ENCODE results near the gene FAM9A. TPM values are rescaled to one million over a fixed set of nuclear protein-coding genes. Genes with fewer than 3 reads are reported as not detected.
A peak's percentile ranks its signal among the peaks of the same experiment; 100 is the strongest.

FAM9A gene
- total RNA-seq (1 to 10 TPM; 1.8 to 2.8 TPM), polyA plus RNA-seq (ENCODE audit: insufficient read depth, low read depth, low replicate concordance) (2.0 TPM)
- long read RNA-seq, donor 1 = 0 reads
- long read RNA-seq, donor 2 = 0 reads

DNA sequence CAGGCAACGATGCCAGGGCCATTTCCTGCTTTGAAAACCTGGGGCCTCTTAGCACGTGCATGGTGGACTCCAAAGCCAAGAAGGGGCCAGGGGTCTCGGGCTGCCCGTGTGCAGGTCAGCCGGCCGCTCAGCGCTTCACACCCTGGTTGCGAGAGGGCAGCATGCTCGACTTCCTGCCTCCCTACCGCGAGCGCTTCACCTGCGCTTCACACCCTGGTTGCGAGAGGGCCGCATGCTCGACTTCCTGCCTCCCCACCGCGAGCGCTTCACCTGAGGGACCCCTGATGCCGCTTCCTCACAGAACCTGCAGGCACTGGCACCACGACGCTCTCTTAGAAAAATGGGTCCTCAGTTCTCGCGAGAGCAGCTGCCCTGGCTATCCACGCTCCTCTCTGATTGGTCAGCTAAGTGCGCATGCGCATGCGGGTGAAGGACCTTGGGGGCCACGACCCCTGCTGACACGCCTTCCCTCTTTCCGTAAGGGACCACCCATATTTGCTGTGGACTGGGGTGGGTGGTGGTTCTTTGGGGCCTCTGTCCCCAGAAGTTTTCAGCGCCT, at the start of gene FAM9A:
FAM9A (minus strand) TSS at position 343 of the 559 bp plus-strand sequence. CDS start 1,212 bp downstream, outside the sequence.
- intact Hi-C loops (cut with DNase I; ENCODE audit: low total_unique reads) = no loop called here
- DNase-seq = peak; percentile 68
- no peaks in the 10 kb centered on the region for H3K4me1 ChIP-seq
- no peaks in the 10 kb centered on the region for H3K36me3 ChIP-seq (ENCODE audit: low read depth, missing control alignments)
- WGBS, 2 donors = 66% methylated on average over 29 of the region's 32 CpGs; no CpG with 5 or more reads in 1 of the 2 donors
- H3K27ac ChIP-seq = no peak within 1 kb of the TSS
- H3K27me3 ChIP-seq = no peaks in the 10 kb centered on the region
- H3K9me3 ChIP-seq = no peaks in the 10 kb centered on the region
- TF ChIP-seq POLR2A (IDR thresholded peaks at IDR 0.05) = no peak
- TF ChIP-seq, protein P1, sequence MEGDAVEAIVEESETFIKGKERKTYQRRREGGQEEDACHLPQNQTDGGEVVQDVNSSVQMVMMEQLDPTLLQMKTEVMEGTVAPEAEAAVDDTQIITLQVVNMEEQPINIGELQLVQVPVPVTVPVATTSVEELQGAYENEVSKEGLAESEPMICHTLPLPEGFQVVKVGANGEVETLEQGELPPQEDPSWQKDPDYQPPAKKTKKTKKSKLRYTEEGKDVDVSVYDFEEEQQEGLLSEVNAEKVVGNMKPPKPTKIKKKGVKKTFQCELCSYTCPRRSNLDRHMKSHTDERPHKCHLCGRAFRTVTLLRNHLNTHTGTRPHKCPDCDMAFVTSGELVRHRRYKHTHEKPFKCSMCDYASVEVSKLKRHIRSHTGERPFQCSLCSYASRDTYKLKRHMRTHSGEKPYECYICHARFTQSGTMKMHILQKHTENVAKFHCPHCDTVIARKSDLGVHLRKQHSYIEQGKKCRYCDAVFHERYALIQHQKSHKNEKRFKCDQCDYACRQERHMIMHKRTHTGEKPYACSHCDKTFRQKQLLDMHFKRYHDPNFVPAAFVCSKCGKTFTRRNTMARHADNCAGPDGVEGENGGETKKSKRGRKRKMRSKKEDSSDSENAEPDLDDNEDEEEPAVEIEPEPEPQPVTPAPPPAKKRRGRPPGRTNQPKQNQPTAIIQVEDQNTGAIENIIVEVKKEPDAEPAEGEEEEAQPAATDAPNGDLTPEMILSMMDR (IDR thresholded peaks at IDR 0.05) = no peak
- H3K4me3 ChIP-seq = peak within 1 kb of the TSS; percentile 13 to 18

GRCh38 chrX:8850478-8850877, 49.3 kb upstream of the FAM9A start:
- TF ChIP-seq, protein P1 (IDR thresholded peaks at IDR 0.05) = no peak
- TF ChIP-seq POLR2A (IDR thresholded peaks at IDR 0.05) = no peak
- Histone ChIP-seq H3K9me3 (no peaks in the 10 kb centered on the region), H3K36me3 (ENCODE audit: low read depth, missing control alignments) (no peaks in the 10 kb centered on the region), H3K27me3 (no peaks in the 10 kb centered on the region), H3K27ac (no peak overlapping the region), H3K4me1 (no peaks in the 10 kb centered on the region), H3K4me3 (no peak overlapping the region)
- WGBS, 2 donors = 76 to 90% methylated on average over 5 to 6 of the region's 6 CpGs
- no peak for DNase-seq
- intact Hi-C loops (cut with DNase I; ENCODE audit: low total_unique reads) = no loop called here

DNA sequence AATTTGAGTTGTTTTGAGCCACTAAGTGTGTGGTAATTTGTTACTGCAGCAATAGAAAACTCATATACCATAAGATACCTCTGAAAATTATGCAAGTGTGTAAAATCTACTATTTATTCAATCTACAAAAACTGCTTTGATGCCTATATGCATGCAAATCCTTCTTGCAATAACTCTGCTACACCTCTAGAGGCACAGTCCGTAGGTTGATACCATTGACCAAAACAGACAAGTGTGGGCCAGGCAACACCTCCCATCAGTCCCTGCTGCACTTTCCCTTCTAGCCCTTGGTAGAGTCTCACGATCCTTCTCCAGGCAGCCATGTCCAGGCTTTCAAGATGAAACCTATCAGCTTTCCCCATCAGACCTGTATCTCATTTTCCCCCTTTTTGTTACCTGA, 48.8 kb upstream of the FAM9A start:
- no peak overlapping the region for H3K27ac ChIP-seq

DNA sequence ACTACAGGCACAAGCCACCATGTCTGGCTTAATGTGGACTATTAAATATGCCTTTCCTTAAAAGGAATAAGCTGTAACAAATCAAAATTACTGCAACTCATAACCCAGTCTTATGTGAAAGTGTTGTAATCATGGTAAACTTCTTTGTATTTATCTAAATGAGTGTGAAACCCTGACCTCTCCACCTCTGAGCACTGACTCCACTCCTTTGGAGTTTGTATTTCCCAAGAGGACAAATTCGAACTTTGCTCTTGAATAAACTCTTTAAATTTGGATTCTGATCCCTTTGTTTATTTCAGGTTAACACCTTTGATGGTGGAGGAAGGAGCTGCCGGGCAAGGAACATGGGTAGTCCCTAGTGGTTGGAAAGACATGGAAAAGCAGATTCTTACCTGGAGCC, 48.3 kb upstream of the FAM9A start:
- WGBS, 2 donors = 56 to 64% methylated on average over 1 of the region's 2 CpGs
- Histone ChIP-seq H3K4me3 (no peak overlapping the region), H3K27me3 (no peaks in the 10 kb centered on the region), H3K4me1 (no peaks in the 10 kb centered on the region), H3K36me3 (ENCODE audit: low read depth, missing control alignments) (no peaks in the 10 kb centered on the region), H3K27ac (no peak overlapping the region), H3K9me3 (no peaks in the 10 kb centered on the region)
- TF ChIP-seq, protein P1 (IDR thresholded peaks at IDR 0.05) = no peak
- DNase-seq = no peak
- intact Hi-C loops (cut with DNase I; ENCODE audit: low total_unique reads) = no loop called here

More for the DNA sequence above, 48.8 kb upstream of the FAM9A start:
- intact Hi-C loops (cut with DNase I; ENCODE audit: low total_unique reads) = no loop called here
- DNase-seq = no peak
- Histone ChIP-seq H3K9me3 (no peaks in the 10 kb centered on the region), H3K27me3 (no peaks in the 10 kb centered on the region), H3K4me1 (no peaks in the 10 kb centered on the region), H3K4me3 (no peak overlapping the region), H3K36me3 (ENCODE audit: low read depth, missing control alignments) (no peaks in the 10 kb centered on the region)
- TF ChIP-seq, protein P1 (IDR thresholded peaks at IDR 0.05) = no peak
- TF ChIP-seq POLR2A (IDR thresholded peaks at IDR 0.05) = no peak
- WGBS, 2 donors = 44 to 96% methylated on average over 2 of the region's 2 CpGs

- Histone ChIP-seq H3K27me3 (no peaks in the 10 kb centered on the region), H3K27ac (no peak overlapping the region), H3K4me3 (no peak overlapping the region), H3K4me1 (no peaks in the 10 kb centered on the region), H3K9me3 (no peaks in the 10 kb centered on the region), H3K36me3 (ENCODE audit: low read depth, missing control alignments) (no peaks in the 10 kb centered on the region)
- no peak for DNase-seq
- intact Hi-C loops (cut with DNase I; ENCODE audit: low total_unique reads) = no loop called here
- no peak for TF ChIP-seq POLR2A (IDR thresholded peaks at IDR 0.05)
- TF ChIP-seq, protein P1 (IDR thresholded peaks at IDR 0.05) = no peak
- WGBS, 2 donors = 50 to 55% methylated on average over 3 of the region's 3 CpGs
These were observed 47.7 kb upstream of the FAM9A start for GRCh38 chrX:8848911-8849310.
